NCI-H748 (cell line): ENCODE results near the gene OCSTAMP.
A peak's percentile ranks its signal among the peaks of the same experiment; 100 is the strongest.

Experiments used
- DNase-seq: peaks from one replicate; lab custom pipeline; 2025; ENCODE audit not compliant: unreplicated experiment; lab: John Stamatoyannopoulos, UW

OCSTAMP gene

GRCh38 chr20:46573788-46574584 lies 23.5 kb upstream of the OCSTAMP start:
- DNase-seq = no peak

DNA sequence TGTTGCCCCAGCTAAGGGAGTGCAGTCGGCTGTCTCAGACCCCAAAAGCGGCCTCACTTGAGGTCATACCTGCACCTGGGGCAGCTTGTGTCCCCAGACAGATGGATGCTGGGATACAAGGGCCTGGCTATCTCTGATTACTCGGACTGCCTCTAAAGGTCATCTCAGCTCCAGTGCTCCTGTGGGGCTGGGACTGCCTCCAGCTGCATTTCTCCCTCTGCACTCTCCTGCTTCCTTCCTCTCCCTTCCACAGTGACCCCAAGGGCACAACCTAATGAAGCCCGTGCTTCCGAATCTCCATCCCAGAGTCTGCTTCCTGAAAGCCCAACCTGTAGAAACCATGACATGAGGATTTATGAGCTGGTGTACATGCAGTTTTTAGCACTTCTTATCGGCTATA lies 22.8 kb upstream of the OCSTAMP start:
- no peak for DNase-seq

DNA sequence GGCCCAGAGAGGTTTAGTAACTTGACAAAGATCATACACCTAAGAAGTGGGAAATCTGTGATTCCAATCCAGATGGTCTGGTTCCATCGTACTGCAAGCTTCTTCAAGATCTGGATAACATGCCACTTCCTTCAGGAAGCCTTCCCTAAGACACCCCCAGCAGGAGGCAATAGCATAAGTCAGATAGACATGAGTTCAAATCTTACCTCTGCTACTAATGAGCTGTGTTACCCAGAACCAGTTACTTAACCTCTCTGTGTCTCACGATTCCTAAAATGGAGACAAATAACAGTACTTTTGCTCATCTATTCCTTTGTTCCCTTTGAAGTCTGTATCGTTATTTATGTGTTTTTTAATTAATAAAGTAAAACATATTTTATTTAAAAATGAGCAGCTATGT lies 22.3 kb upstream of the OCSTAMP start:
- DNase-seq = no peak

DNA sequence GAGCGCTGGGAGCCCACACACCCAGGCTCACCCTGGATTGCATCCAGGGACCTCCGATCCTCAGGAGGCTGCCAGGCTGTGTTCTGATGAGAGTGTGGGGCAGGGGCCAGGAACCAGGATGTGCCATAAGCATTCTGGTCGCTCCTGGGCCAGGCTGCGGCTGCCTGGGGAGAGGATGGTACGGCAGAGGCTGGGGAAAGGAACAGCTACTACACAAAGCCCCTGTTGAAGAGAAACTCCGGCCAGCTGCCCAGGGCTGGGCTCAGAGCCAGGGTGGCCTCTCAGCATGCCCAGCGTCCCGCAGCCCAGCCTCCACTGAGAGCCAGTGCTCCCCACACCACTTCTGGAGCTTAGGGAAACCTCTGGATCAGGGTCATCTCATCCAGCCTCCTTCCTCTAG lies 21.7 kb upstream of the OCSTAMP start:
- DNase-seq = peak; percentile 16

DNA sequence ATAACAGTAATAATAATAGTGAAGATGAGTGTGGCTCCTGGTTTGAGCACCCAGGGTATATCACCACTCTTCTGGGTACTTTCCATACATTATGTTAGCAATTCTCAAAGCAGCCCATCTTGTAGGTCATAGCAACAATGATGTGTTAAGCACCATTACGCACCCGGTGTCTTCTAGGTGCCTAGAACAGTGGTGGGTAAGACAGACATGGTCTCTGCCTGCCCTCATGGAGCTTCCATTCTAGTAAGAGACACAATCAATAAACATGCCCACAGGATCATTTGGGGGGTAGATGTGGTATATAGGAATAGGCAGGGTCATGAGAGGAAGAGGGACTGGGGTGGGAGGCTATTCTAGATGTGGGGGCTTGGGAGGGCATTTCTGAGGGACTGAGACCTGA lies 21.0 kb upstream of the OCSTAMP start:
- DNase-seq = no peak

GRCh38 chr20:46570956-46571355 lies 20.5 kb upstream of the OCSTAMP start:
- DNase-seq = no peak

DNA sequence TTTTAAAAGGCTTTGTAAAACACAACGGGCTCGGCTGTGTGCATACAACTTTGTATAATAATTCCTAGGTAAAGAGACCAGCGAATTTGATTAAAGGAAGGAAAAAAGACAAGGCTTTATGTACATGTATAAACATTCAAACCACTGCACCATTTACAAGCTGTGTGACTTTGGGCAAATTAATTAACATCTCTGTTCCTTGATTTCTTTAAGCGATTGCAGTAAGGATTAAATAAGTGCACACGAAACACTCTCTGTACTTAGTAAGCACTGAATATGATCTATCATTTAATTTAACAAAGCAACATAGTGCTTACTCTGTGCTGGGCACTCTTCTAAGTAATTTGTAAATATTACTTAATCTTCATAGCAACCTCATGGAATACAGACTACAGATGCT lies 19.5 kb upstream of the OCSTAMP start:
- no peak for DNase-seq

DNA sequence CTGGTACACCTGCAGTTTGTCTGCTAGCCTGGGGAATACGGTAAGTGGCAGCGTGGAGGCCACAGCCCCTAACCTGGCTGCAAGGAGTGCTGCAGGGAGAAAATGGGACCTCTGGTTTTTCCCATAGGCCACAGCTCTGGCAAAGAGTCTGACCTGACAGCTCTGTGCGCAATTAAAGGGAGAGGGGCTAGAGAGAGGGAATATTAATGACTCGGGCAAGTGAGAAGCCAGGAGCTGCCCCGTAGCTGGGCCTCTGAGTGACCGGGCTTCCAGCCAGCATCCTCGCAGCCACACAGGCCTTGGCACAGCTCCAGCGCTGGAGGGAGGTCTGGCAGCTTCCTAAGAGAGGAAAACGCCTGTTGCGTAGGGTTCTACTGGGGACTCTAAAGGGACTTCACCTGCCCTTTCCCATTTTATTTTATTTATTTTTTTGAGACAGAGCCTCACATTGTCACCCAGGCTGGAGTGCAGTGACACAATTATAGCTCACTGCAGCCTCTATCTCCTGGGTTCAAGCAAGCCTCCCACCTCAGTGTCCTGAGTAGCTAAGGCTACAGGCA lies 18.2 kb upstream of the OCSTAMP start:
- peak; percentile 47 for DNase-seq

GRCh38 chr20:46566125-46566524 lies 15.7 kb upstream of the OCSTAMP start:
- no peak for DNase-seq

GRCh38 chr20:46564241-46564957 lies 13.9 kb upstream of the OCSTAMP start:
- DNase-seq = no peak

- no peak for DNase-seq
Measured at GRCh38 chr20:46563860-46564221, 13.4 kb upstream of the OCSTAMP start.

DNA sequence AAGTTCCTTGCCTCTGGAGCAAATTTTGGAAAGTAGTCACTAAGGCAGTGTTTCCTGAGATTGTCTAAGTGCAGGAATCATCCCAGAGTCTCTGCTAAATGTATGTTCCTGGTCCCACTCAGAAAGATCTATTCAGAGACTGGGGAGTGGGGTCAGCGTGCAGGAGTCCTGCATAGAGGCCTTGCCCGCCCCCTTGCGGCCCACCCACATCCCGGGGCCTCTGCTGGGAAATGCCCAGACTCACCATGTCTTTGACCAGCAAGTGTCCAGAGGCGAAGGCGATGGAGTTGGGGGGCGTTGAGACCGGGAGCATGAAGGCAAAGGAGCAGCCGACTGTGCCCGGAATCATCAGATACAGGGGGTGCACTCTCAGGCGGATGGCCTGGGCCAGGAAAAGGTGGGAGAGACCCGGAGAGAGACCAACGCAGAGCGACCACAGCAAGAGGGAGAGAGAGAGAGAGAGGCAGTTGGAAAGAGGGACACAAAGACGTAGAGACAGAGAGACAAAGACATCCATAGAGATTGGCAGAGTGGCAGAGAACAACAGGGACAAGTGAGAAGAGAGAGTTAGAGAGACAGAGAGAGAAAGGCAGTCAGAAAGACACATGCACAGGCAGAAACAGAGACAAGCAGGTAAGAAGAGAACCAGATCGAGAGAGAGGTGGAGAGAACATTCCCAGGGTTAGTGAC lies 12.9 kb upstream of the OCSTAMP start:
- DNase-seq = no peak

GRCh38 chr20:46562373-46563169 lies 12.1 kb upstream of the OCSTAMP start:
- DNase-seq = peak; percentile 67

DNA sequence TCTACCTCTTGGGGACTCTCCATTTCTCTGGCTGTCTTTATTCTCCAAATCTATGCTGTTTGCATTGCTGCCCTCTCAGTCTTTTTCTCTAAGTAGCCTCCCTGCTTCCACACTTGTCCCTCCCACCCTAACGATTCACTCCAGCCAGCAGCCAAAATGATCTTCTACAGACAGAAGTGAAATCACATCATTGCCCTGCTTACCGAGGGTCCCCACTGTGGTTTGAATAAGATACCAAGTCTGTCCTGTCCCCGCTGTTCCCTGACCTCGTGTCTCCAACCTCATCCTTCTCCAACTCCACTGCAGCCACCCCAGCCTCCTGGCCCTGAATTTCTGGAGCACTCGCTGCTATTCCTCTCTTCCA lies 11.5 kb upstream of the OCSTAMP start:
- DNase-seq = no peak

DNA sequence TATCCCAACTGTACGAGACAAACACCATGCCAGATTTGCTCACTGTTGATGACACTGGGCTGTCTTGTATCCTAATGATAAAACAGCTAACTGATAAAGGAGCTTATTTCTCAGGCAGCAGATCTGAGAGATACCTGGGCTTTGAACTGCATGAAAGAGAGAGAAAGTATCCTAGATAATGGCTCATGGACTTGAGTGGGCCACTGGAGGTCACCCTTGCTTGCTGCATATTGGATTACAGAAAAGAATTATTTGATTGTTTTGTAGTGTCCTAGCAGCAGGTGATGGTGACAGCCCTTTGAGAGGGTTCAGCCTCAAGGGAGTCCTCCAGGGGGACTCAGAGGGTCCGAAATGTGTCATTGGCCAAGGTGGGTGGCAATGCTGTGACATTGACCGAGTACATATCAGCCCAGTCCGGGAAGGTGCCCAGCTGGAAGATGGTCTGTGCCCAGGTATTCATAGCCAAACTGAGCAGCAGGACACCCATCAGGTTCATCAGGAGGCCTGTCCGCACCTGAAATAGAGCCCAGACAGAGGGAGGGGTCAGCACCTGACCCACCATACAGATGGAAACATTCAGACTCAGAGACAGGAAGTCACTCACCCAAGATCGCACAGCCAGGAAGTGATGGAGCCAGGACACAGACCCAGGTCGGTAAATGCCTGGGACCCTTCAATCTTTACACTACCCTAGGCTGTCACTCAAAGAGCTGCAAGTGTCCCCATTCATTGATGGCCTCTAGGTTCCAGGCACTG lies 9.4 kb upstream of the OCSTAMP start:
- DNase-seq = no peak

- no peak for DNase-seq
Measured at GRCh38 chr20:46559001-46559400, 8.5 kb upstream of the OCSTAMP start.

DNA sequence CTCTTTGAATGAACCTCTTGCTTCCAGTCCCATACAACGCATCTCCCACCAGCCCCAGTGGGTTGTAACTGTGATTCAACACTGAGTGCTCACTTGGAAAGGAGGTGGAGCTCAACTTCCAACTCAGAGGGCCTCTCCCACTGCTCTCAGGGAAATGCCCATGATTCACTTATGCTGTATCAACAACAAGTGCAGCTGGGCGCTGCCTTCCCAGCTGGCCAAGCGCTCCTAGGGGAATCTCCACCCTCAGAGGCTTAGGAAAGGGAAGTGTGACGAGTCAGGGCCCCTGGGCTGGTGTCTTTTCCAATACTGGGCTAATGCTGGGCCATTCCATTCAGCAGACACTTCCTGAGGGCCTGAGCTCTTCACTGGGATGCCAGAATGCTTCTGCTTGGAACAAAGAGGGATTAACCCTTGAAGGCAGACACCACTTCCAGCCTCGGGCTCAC lies 8.1 kb upstream of the OCSTAMP start:
- DNase-seq = no peak

DNA sequence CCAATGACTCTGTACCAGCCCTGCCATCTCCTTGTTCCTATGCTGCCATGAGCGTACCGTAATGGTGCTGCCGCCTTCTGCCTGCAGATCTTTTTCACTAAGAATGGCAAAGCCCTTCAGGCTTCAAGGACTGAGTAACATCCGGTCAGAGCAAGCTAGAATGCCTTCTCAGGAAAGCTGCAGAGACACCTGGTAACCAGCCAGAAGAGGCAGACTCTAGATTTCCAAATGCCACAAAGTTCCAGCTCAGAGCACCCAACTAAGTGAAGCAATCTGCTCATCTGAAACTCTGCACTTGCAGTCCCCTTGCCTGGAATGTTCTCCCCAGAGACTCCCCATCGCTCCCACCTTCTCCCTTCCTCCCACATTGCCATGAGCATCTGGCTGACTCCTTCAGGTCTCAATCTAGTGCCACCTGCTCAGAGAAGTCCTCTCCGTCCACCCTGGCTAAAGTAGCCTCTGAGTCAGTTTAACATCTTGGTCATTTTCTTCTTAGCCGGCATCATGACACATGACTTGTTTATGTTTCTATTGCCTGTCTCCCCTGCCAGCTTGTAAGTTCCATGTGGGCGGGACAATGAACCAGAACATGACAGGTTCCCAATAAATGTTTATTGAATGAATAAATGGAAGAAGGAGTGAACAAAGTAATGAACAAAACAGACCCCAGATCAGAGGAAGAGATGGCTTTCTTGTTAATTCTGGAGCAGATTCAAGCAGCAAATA lies 6.9 kb upstream of the OCSTAMP start:
- no peak for DNase-seq

DNA sequence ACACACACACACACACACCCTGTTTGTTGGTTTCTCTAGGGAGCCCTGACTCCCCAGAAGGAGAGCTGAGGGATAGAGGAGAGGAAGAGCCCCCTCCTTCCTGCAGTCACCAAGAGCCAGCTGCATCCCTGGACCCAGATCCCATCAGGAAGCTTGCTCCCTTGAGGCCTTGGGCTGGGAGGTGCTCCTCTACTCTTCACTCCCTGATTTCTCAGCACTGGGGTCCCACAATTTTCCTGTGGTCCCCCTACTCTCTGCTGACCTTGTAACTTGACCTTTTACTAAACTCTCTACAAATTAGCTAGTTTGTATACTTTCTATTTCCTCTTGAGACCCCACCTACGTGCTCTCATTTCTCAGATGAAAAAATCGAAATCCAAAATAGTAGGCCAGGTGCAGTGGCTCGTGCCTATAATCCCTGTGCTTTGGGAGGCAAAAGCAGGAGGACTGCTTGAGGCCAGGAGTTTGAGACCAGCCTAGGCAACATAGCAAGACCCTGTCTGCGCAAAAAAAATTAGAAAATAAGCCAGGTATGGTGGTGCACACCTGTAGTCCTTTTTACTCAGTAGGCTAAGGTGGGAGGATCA lies 5.0 kb upstream of the OCSTAMP start:
- no peak for DNase-seq
